Nephron progenitor cell (in vitro differentiated cells): ENCODE measurements around the gene EXOC3.
A peak's percentile ranks its signal among the peaks of the same experiment; 100 is the strongest.
"Not testable (repeated sequence)": the region's sequence is repeated elsewhere in the genome, so short reads cannot be mapped to it uniquely, and the experiment has no call there.

Experiments used
- DNase-seq: peaks from one replicate; pipeline ENCODE4 v3.0.0; 2021
- H3K27ac Mint-ChIP-seq: 2 replicates; pipeline ENCODE4 v1.8.0; 2021; ENCODE audit warnings: mild to moderate bottlenecking, moderate library complexity, mixed read lengths
- H3K27me3 Mint-ChIP-seq: 2 replicates; pipeline ENCODE4 v1.8.0; 2021; ENCODE audit warnings: mild to moderate bottlenecking, low read depth, mixed read lengths; ENCODE audit not compliant: poor library complexity
- H3K36me3 Mint-ChIP-seq: 2 replicates; pipeline ENCODE4 v1.8.0; 2021; ENCODE audit warnings: low read depth, mixed read lengths
- H3K4me1 Mint-ChIP-seq: 2 replicates; pipeline ENCODE4 v1.8.0; 2021; ENCODE audit warnings: mixed read lengths
- H3K4me3 Mint-ChIP-seq: 2 replicates; pipeline ENCODE4 v1.8.0; 2021; ENCODE audit warnings: mild to moderate bottlenecking, moderate library complexity, mixed read lengths
- H3K9me3 Mint-ChIP-seq: 2 replicates; pipeline ENCODE4 v1.8.0; 2021; ENCODE audit warnings: mild to moderate bottlenecking, moderate library complexity, mixed read lengths
- TF ChIP-seq, protein P1 (sequence below): fragments of 200-600 bp; sonication (generic); IDR thresholded peaks from 2 replicates; pipeline ENCODE4 v1.5.0; 2021; ENCODE audit warnings: antibody characterized with exemption

Gene EXOC3

DNA sequence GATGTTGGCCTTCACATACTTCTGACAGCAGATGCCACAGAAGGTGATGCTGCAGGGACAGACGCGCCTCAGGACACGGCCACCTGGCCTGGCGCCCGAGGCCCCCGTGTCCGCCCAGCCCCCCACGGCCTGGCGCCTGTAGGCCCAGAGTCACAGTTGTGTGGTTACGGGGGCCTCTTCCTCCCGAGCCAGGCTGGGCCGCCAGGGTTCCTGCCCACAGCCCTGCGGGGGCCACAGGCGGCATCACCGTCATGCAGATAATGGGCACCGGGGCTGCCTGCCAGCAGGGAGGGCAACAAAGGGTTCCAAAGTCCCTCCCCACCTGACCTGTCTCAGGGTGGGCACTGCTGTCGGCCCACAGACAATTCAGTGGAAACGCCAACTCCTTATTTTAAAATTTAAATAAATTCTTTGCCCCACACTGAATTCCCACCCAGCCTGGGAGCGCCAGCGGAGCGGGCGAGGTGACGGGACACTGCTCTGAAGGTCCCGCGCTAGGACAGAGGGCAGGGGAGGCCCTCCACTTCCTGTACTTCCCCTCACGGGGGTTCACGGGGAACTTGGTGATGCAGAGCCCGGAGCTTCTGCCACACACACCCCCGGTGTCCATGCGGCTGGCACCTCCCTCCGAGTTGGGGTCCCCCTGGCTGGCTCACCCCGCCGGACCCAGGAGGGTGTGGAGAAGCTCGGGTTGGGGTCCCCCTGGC, 40.6 kb downstream of the EXOC3 start:
- no peaks in the 10 kb centered on the region for H3K36me3 Mint-ChIP-seq
- no peak overlapping the region for H3K4me3 Mint-ChIP-seq
- DNase-seq, result no peak
- TF ChIP-seq, protein P1, sequence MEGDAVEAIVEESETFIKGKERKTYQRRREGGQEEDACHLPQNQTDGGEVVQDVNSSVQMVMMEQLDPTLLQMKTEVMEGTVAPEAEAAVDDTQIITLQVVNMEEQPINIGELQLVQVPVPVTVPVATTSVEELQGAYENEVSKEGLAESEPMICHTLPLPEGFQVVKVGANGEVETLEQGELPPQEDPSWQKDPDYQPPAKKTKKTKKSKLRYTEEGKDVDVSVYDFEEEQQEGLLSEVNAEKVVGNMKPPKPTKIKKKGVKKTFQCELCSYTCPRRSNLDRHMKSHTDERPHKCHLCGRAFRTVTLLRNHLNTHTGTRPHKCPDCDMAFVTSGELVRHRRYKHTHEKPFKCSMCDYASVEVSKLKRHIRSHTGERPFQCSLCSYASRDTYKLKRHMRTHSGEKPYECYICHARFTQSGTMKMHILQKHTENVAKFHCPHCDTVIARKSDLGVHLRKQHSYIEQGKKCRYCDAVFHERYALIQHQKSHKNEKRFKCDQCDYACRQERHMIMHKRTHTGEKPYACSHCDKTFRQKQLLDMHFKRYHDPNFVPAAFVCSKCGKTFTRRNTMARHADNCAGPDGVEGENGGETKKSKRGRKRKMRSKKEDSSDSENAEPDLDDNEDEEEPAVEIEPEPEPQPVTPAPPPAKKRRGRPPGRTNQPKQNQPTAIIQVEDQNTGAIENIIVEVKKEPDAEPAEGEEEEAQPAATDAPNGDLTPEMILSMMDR, result no peak
- H3K4me1 Mint-ChIP-seq, result no peaks in the 10 kb centered on the region
- no peak overlapping the region for H3K27ac Mint-ChIP-seq
- peaks cover 16% of the 10 kb centered on the region for H3K27me3 Mint-ChIP-seq
- no peaks in the 10 kb centered on the region for H3K9me3 Mint-ChIP-seq

DNA sequence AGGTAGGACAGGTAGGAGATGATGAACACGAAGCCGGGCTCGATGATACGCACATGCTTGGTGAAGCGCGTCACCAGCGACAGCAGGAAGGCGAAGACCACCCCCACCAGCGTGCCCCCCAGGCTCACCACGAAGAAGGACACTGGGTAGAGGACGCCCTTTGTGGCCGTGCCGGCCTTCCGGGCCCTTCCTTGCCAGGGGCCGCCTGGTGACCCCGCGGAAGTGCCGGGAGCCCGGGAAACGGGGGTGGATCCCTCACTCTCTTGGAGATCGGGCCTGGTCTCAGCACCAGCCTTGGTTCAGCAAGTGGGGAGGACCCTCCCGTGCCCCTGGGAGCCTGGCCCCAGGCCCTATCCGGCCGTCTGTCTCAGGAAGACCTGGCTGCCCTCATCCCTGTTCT, 41.6 kb downstream of the EXOC3 start:
- Mint-ChIP-seq H3K27me3 (peaks cover 20% of the 10 kb centered on the region), H3K9me3 (no peaks in the 10 kb centered on the region), H3K4me1 (no peaks in the 10 kb centered on the region), H3K27ac (no peak overlapping the region), H3K36me3 (no peaks in the 10 kb centered on the region), H3K4me3 (no peak overlapping the region)
- TF ChIP-seq, protein P1, result no peak
- peak; percentile 5 for DNase-seq

DNA sequence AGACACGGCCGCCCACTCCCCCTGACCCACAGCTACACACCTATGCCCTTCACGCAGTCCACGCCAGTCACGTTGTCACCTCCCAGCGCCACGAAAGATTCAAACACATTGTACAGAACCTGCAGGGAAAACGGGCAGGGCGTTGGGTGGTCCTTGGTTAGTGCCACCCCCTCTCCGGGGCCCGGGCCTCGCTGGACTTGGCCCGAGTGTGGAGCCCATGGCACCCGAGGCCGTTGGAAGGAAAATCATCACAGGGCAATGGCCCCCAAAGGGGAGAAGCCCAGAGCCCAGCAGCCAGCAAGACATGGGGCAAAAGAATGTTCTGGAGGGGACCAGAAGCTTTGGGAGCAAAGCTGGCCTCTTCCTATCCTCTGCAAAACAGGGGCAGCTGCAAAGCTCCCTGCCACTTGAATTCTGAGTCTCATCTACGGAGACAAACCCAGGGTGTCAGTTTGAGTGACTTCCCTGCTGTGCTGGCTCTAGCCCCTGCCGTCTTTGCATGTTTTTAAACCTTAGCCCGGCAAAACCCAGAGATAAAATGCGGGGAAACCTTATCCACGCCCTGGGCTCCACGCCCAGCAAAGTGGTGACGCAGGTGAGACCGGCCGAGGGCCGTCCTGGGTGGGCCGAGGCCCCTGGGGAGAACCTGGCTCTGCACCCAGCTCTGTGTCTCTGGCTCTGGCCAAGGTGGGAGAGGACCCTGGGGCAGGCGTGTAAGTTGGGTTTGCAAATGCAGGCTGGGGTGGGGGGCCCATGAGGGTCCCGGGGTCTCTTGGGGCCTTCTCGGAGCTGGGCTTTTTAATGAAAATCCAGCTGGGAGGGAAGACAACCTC, 42.4 kb downstream of the EXOC3 start:
- no peaks in the 10 kb centered on the region for H3K9me3 Mint-ChIP-seq
- TF ChIP-seq, protein P1, result no peak
- H3K27me3 Mint-ChIP-seq, result peaks cover 28% of the 10 kb centered on the region
- no peaks in the 10 kb centered on the region for H3K4me1 Mint-ChIP-seq
- DNase-seq, result peak; percentile 2
- H3K4me3 Mint-ChIP-seq, result no peak overlapping the region
- no peak overlapping the region for H3K27ac Mint-ChIP-seq
- no peaks in the 10 kb centered on the region for H3K36me3 Mint-ChIP-seq

DNA sequence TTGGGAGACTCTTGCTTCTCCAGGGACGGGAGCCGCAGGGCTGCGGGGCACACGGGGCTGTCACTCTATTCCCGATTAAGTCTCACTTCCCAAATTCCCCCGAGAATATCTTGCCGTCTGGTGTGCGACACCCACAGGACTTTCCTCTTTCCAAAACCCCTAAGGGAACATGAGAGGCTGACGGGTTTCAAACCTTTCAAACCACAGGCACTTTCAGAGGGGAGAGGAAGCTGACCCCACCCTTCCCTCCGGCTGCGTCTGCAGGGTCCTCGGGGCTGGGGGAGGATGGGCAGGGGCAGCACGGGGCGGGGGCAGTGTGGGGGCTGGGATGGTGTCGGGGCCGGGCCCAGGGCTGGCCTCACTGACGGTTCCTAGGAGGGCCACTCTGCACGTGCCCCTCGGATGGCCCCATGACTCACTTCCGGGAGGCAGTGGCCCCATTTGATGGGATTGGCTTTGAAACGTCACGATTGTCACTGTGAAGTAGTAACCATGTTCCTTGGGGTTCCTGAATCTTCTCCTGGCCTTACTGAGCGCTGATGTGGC, 43.0 kb downstream of the EXOC3 start:
- H3K27ac Mint-ChIP-seq, result no peak overlapping the region
- TF ChIP-seq, protein P1, result no peak
- peaks cover 31% of the 10 kb centered on the region for H3K27me3 Mint-ChIP-seq
- H3K36me3 Mint-ChIP-seq, result no peaks in the 10 kb centered on the region
- no peak overlapping the region for H3K4me3 Mint-ChIP-seq
- no peaks in the 10 kb centered on the region for H3K9me3 Mint-ChIP-seq
- no peaks in the 10 kb centered on the region for H3K4me1 Mint-ChIP-seq
- DNase-seq, result no peak

DNA sequence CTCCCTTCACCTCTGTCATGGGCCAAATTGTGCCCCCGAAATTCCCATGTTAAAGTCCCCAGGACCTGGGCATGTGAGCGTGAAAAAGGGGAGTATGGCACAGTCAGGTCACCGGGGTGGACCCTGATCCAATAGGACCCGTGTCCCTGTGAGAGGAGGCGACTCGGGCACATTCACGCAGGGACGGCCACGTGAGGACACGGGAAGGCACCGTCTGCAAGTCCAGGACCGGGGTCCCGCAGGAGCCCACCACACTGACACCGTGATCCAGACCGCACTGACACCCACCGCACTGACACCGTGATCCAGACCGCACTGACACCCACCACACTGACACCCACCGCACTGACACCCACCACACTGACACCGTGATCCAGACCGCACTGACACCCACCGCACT, 43.6 kb downstream of the EXOC3 start:
- not testable (repeated sequence) for H3K4me3 Mint-ChIP-seq

DNA sequence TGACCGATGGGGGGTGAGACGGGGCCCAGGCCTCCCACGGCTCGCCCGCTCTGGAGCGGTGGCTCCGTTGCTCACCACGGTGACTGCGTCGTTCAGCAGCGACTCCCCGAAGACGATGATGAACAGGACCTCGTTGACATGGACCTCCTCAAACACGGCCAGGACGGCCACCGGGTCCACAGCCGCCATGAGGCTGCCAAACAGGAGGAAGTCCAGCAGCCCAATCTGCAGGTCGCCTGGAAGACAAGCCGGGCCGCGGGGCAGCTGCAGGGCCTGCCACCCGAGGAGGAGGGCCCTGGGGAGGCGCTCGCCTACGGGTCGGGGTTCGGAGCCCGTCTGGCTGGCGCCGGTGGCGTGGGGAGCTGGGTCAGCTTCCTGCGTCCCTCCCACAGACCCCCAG, 45.3 kb downstream of the EXOC3 start:
- H3K27ac Mint-ChIP-seq, result no peak overlapping the region
- peaks cover 12% of the 10 kb centered on the region for H3K4me1 Mint-ChIP-seq
- H3K4me3 Mint-ChIP-seq, result no peak overlapping the region
- TF ChIP-seq, protein P1, result no peak
- no peaks in the 10 kb centered on the region for H3K36me3 Mint-ChIP-seq
- peaks cover 51% of the 10 kb centered on the region for H3K27me3 Mint-ChIP-seq
- no peaks in the 10 kb centered on the region for H3K9me3 Mint-ChIP-seq
- DNase-seq, result peak; percentile 8

More for the DNA sequence above, 43.6 kb downstream of the EXOC3 start:
- not testable (repeated sequence) for H3K36me3 Mint-ChIP-seq, H3K9me3 Mint-ChIP-seq, H3K4me1 Mint-ChIP-seq, H3K27ac Mint-ChIP-seq, DNase-seq
- peaks cover 37% of the 10 kb centered on the region for H3K27me3 Mint-ChIP-seq
